HUES64 (cell line): ENCODE data around the gene CDH23.

Experiments used
- H3K27ac ChIP-seq: 2 replicates; pipeline ENCODE4 v1.7.0; 2013; ENCODE audit warnings: low read depth, low read length, inconsistent platforms
- H3K27me3 ChIP-seq: 2 replicates; pipeline ENCODE4 v1.6.1; 2013; ENCODE audit warnings: mild to moderate bottlenecking, low read length; ENCODE audit not compliant: insufficient read depth
- H3K36me3 ChIP-seq: 2 replicates; pipeline ENCODE4 v1.6.1; 2013; ENCODE audit warnings: mild to moderate bottlenecking, low read length; ENCODE audit not compliant: insufficient read depth
- H3K4me1 ChIP-seq: 2 replicates; pipeline ENCODE4 v1.6.1; 2013; ENCODE audit warnings: mild to moderate bottlenecking, low read length, moderate library complexity; ENCODE audit not compliant: insufficient read depth
- H3K4me3 ChIP-seq: 2 replicates; pipeline ENCODE4 v1.5.1; 2013; ENCODE audit warnings: mild to moderate bottlenecking, low read length, moderate library complexity
- H3K9ac ChIP-seq: 2 replicates; pipeline ENCODE4 v1.6.1; 2013; ENCODE audit warnings: mild to moderate bottlenecking, low read depth, low read length
- H3K9me3 ChIP-seq: 2 replicates; pipeline ENCODE4 v1.6.1; 2013; ENCODE audit warnings: low read depth, low read length; ENCODE audit not compliant: insufficient read depth
- WGBS: fragments of 150-250, 120-280 bp; methylation state at CpG from one replicate; pipeline ENCODE4 v1.1.7; 2013; ENCODE audit warnings: missing lambda C conversion rate; 5-methylcytosine and 5-hydroxymethylcytosine counted together

Gene CDH23

DNA sequence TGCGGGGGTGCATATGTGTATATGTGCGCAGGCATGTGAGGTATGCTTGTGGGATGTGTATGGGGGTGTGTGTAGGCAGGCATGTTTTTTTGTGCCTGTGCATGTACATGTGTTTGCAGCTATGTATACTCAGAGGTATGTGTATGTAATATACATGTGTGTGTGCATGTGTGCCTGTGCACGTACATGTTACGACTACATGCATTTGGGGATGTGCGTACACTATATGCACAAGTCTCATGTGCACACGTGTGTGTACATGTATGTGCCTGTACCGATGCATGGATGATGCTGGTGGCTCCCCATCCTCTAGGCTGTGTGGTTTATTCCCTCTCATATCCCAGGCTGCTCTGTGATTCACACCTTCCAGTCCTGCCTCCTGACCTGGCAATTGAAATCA is 253.7 kb downstream of the CDH23 start:
- 97% methylated on average over 7 of the region's 7 CpGs for WGBS
- Histone ChIP-seq H3K27me3 (peaks cover 14% of the 10 kb centered on the region), H3K4me1 (peaks cover 14% of the 10 kb centered on the region; the same call in 1 of the 2 replicates), H3K4me3 (no peak overlapping the region), H3K9me3 (no peaks in the 10 kb centered on the region), H3K27ac (no peak overlapping the region), H3K36me3 (no peaks in the 10 kb centered on the region), H3K9ac (no peak overlapping the region)

DNA sequence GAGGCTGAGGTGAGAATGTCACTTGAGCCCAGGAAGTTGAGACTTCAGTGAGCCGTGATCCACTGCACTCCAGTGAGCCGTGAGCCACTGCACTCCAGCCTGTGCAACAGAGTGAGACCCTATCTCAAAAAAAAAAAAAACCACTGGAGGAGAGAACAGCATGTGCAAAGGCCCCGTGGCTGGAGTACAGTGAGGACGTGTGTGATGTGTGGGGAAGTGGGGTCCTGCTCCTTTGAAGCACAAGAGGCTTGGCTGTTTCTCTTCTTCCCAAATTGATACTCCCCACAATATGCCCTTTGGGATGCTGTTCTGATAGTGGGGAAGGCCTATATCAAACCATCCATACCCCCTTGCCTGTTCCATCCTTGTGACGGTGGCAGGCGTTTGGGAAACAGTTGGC is 254.7 kb downstream of the CDH23 start:
- H3K36me3 ChIP-seq, result no peaks in the 10 kb centered on the region
- 95% methylated on average over 6 of the region's 6 CpGs for WGBS
- H3K4me3 ChIP-seq, result no peak overlapping the region
- peaks cover 25% of the 10 kb centered on the region for H3K27me3 ChIP-seq
- H3K4me1 ChIP-seq, result peaks cover 18% of the 10 kb centered on the region; the same call in 1 of the 2 replicates
- no peak overlapping the region for H3K27ac ChIP-seq
- no peak overlapping the region for H3K9ac ChIP-seq
- H3K9me3 ChIP-seq, result no peaks in the 10 kb centered on the region

- peaks cover 23% of the 10 kb centered on the region for H3K4me1 ChIP-seq
- no peak overlapping the region for H3K9ac ChIP-seq
- H3K36me3 ChIP-seq, result no peaks in the 10 kb centered on the region
- WGBS, result 79% methylated on average over 4 of the region's 4 CpGs
- no peaks in the 10 kb centered on the region for H3K9me3 ChIP-seq
- no peak overlapping the region for H3K27ac ChIP-seq
- H3K27me3 ChIP-seq, result peaks cover 30% of the 10 kb centered on the region
- H3K4me3 ChIP-seq, result no peak overlapping the region
Measured at GRCh38 chr10:71651928-71652327, 255.2 kb downstream of the CDH23 start.

GRCh38 chr10:71653044-71653443 is 256.3 kb downstream of the CDH23 start:
- Histone ChIP-seq H3K36me3 (no peaks in the 10 kb centered on the region), H3K9me3 (no peaks in the 10 kb centered on the region), H3K4me3 (no peak overlapping the region), H3K9ac (no peak overlapping the region), H3K27me3 (peaks cover 30% of the 10 kb centered on the region), H3K4me1 (peaks cover 27% of the 10 kb centered on the region), H3K27ac (no peak overlapping the region)
- WGBS, result 84% methylated on average over 1 of the region's 1 CpG

GRCh38 chr10:71656220-71656619 is 259.5 kb downstream of the CDH23 start:
- Histone ChIP-seq H3K27me3 (peaks cover 44% of the 10 kb centered on the region), H3K36me3 (no peaks in the 10 kb centered on the region), H3K4me3 (no peak overlapping the region), H3K4me1 (peaks cover 36% of the 10 kb centered on the region), H3K9ac (no peak overlapping the region), H3K9me3 (no peaks in the 10 kb centered on the region), H3K27ac (no peak overlapping the region)
- WGBS, result 83% methylated on average over 7 of the region's 7 CpGs

- WGBS, result 12% methylated on average over 15 of the region's 16 CpGs
- H3K27ac ChIP-seq, result peak overlapping the region; percentile 85
- H3K9ac ChIP-seq, result peak overlapping the region; percentile 13; the same call in 1 of the 2 replicates
- H3K9me3 ChIP-seq, result no peaks in the 10 kb centered on the region
- peak overlapping the region; percentile 34 for H3K4me3 ChIP-seq
- H3K4me1 ChIP-seq, result peaks cover 38% of the 10 kb centered on the region
- no peaks in the 10 kb centered on the region for H3K36me3 ChIP-seq
- H3K27me3 ChIP-seq, result peaks cover 44% of the 10 kb centered on the region
Measured at GRCh38 chr10:71657604-71658466, 261.1 kb downstream of the CDH23 start.

DNA sequence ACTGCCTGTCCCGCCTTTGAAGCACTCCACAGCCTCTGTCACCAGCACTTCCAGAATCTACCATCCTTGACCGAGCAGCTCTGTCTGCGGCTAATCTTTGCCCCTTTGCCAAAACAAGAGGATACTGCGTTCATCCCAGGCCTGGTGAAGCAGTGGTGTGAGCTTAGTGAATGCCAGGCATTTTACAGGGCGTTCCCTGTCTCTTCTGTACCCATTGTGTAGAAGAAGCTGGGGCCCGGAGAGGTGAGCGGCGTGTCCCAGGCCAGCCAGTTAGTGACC is 261.7 kb downstream of the CDH23 start:
- 62% methylated on average over 8 of the region's 8 CpGs for WGBS
- peaks cover 38% of the 10 kb centered on the region for H3K4me1 ChIP-seq
- H3K27me3 ChIP-seq, result peaks cover 44% of the 10 kb centered on the region
- peak overlapping the region; percentile 31 for H3K4me3 ChIP-seq
- no peaks in the 10 kb centered on the region for H3K36me3 ChIP-seq
- H3K9ac ChIP-seq, result 0 out of 2 replicates have a peak overlapping the region, but pooled peaks have one; percentile 13
- H3K27ac ChIP-seq, result peak overlapping the region; percentile 85; the same call in 1 of the 2 replicates
- no peaks in the 10 kb centered on the region for H3K9me3 ChIP-seq

GRCh38 chr10:71659111-71659634 is 262.5 kb downstream of the CDH23 start:
- Histone ChIP-seq H3K27ac (no peak overlapping the region), H3K4me3 (0 out of 2 replicates have a peak overlapping the region, but pooled peaks have one; percentile 10), H3K36me3 (no peaks in the 10 kb centered on the region), H3K9ac (no peak overlapping the region), H3K9me3 (no peaks in the 10 kb centered on the region), H3K27me3 (peaks cover 40% of the 10 kb centered on the region), H3K4me1 (peaks cover 38% of the 10 kb centered on the region)
- 58% methylated on average over 5 of the region's 5 CpGs for WGBS

DNA sequence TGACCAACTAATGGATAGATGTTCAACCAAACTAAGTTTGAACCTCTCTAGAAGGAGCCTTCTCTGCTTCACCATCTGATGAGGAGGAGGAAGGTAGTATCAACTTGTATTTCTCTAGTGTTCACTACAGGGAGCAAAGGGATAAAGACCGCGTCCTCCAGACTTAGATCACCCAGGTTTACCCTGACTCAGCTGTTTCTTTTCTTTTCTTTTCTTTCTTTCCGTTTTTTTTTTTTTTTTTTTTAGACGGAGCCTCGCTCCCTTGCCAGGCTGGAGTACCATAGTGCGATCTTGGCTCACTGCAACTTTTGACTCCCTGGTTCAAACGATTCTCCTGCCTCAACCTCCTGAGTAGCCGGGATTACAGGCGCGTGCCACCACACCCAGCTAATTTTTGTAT is 263.0 kb downstream of the CDH23 start:
- H3K27ac ChIP-seq, result no peak overlapping the region
- no peak overlapping the region for H3K4me3 ChIP-seq
- peaks cover 36% of the 10 kb centered on the region for H3K27me3 ChIP-seq
- H3K9ac ChIP-seq, result no peak overlapping the region
- WGBS, result 84% methylated on average over 10 of the region's 10 CpGs
- H3K9me3 ChIP-seq, result no peaks in the 10 kb centered on the region
- H3K36me3 ChIP-seq, result no peaks in the 10 kb centered on the region
- peaks cover 38% of the 10 kb centered on the region for H3K4me1 ChIP-seq

DNA sequence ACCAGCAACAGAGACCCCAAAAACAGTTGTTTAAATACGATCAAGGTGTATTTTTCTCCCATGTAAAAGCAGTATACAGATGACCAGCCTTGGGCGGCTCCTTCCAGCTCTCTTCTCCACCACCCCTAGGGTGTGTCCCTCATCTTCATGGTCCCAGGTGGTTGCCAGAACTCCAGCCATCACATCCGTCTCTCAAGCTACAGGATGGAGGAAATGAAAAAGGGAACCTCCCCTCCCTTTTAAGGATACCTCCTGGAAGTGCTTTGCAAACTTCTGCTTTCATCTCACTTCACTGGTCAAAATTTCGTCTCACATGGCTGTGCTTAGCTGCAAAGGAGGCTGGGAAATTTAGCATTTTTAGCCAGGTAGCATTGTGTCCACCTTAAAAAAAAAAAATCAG is 263.6 kb downstream of the CDH23 start:
- WGBS, result 89% methylated on average over 4 of the region's 4 CpGs
- peaks cover 39% of the 10 kb centered on the region for H3K4me1 ChIP-seq
- H3K36me3 ChIP-seq, result no peaks in the 10 kb centered on the region
- H3K27me3 ChIP-seq, result peaks cover 30% of the 10 kb centered on the region
- H3K4me3 ChIP-seq, result no peak overlapping the region
- H3K9ac ChIP-seq, result no peak overlapping the region
- no peak overlapping the region for H3K27ac ChIP-seq
- no peaks in the 10 kb centered on the region for H3K9me3 ChIP-seq

DNA sequence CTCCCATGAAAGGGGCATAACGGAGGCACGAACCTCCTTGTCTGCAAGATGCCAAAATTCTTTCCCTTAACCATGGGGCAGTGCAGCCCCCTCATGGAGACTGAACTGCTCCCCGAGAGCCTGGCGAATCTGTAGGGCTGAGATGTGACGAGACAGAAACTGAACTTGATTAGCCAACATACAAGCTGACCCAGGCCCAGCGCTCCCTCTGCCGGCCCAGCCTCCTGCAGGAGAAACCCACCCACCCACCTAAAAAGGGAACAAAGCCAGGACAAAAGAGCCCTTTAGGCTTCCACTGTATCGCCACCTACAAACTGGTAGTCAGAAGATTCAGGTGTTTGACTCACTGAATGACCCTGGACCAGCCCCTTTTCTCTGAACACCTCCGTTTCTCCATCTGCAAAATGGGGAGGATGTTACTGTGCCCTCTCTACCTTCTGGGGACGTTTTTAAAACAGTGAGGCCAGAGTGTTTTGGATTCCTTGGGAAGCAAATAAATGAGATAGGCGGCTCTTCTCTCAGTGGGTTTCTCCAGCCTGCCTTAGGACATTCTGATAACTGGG is 264.4 kb downstream of the CDH23 start:
- H3K4me3 ChIP-seq, result no peak overlapping the region
- WGBS, result 47% methylated on average over 11 of the region's 11 CpGs
- no peak overlapping the region for H3K9ac ChIP-seq
- H3K4me1 ChIP-seq, result peaks cover 43% of the 10 kb centered on the region
- no peak overlapping the region for H3K27ac ChIP-seq
- no peaks in the 10 kb centered on the region for H3K36me3 ChIP-seq
- peaks cover 22% of the 10 kb centered on the region for H3K27me3 ChIP-seq
- no peaks in the 10 kb centered on the region for H3K9me3 ChIP-seq
